ENCODE data around the gene RICTOR.

Gene RICTOR

DNA sequence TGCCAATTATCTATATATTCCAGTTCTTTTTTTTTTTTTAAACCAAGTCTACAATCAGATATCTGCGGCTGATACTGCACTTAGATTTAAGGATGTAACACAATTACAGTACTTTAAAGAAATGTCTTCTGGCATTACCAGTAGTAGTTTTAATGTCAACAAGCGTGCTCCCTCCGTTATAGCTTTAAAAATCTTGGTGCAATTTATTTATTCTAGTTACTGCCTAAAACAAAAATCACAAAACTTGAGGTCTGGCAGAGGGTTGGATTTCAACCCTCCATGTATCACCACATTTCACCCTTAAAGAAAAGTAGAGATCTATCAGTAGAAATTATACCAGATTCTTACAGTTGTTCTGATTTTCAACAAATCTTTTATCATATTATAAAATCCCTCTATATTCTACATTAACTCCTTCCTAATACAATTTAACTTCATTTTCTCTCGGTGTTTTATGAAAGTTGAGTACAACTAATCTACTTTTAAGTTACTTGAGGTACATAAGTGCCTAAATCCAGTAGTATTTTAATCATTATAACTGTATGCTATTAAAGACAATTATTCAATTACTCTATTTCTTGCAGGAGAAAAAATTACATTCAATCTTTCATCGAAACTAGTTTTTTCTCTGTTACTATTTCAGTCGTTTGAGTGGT lies 2.0 kb upstream of the RICTOR start:
- Histone ChIP-seq H3K36me3 (ENCODE audit: low read length) (0 out of 2 replicates have a peak, but pooled peaks cover 5% of the 10 kb centered on the region), H3K27ac (ENCODE audit: low read depth, low read length) (peak overlapping the region; percentile 38; the same call in 1 of the 2 replicates), H3K27me3 (ENCODE audit: low read length) (no peaks in the 10 kb centered on the region), H3K79me2 (ENCODE audit: insufficient read depth, low read length) (peaks cover 25% of the 10 kb centered on the region), H3K9ac (ENCODE audit: low read length) (no peak overlapping the region), H3K9me2 (replicated peaks; ENCODE audit: insufficient read depth, low read length) (no peaks in the 10 kb centered on the region), H2AFZ (ENCODE audit: low read depth, low read length, severe bottlenecking) (no peak overlapping the region), H4K20me1 (ENCODE audit: low read depth, low read length) (peaks cover 21% of the 10 kb centered on the region), H3F3A (ENCODE audit: insufficient read depth) (peaks cover 19% of the 10 kb centered on the region; the same call in 1 of the 2 replicates), H3K4me2 (ENCODE audit: low read depth, low read length, poor library complexity, severe bottlenecking) (peak overlapping the region; percentile 79), H3K9me3 (ENCODE audit: insufficient read depth, low read length) (no peaks in the 10 kb centered on the region), H3K4me3 (ENCODE audit: insufficient read depth, low read length, poor library complexity, severe bottlenecking) (peak overlapping the region; percentile 16)
- TF ChIP-seq EZH2phosphoT487 (conservative IDR thresholded peaks at IDR 0.05; ENCODE audit: low read length): no peak
- TF ChIP-seq, protein P1, sequence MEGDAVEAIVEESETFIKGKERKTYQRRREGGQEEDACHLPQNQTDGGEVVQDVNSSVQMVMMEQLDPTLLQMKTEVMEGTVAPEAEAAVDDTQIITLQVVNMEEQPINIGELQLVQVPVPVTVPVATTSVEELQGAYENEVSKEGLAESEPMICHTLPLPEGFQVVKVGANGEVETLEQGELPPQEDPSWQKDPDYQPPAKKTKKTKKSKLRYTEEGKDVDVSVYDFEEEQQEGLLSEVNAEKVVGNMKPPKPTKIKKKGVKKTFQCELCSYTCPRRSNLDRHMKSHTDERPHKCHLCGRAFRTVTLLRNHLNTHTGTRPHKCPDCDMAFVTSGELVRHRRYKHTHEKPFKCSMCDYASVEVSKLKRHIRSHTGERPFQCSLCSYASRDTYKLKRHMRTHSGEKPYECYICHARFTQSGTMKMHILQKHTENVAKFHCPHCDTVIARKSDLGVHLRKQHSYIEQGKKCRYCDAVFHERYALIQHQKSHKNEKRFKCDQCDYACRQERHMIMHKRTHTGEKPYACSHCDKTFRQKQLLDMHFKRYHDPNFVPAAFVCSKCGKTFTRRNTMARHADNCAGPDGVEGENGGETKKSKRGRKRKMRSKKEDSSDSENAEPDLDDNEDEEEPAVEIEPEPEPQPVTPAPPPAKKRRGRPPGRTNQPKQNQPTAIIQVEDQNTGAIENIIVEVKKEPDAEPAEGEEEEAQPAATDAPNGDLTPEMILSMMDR (IDR thresholded peaks at IDR 0.05; ENCODE audit: insufficient read depth, low read length, poor library complexity, severe bottlenecking): no peak

DNA sequence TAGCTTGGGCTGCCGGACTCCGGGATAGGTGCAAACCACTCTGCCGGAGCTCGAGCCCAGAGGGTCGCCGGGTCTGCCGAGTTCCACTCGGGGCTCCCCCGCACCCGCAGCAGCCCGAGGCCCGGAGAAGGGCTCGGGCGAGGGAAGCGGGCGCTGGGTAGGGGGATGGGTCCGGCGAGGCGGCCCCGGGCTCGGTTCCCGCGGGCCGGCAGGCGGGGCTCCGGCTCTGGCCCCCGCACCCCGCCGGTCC lies 507 bp downstream of the RICTOR start:
- 0 out of 2 replicates have a peak, but pooled peaks cover 6% of the 10 kb centered on the region for H3K36me3 ChIP-seq (ENCODE audit: low read length)
- peak overlapping the region; percentile 80 for H3K27ac ChIP-seq (ENCODE audit: low read depth, low read length)
- no peak for TF ChIP-seq EZH2phosphoT487 (conservative IDR thresholded peaks at IDR 0.05; ENCODE audit: low read length)
- TF ChIP-seq, protein P1 (IDR thresholded peaks at IDR 0.05; ENCODE audit: insufficient read depth, low read length, poor library complexity, severe bottlenecking): no peak
- peak overlapping the region; percentile 92 for H3K9ac ChIP-seq (ENCODE audit: low read length)
- no peaks in the 10 kb centered on the region for H3K9me3 ChIP-seq (ENCODE audit: insufficient read depth, low read length)
- H2AFZ ChIP-seq (ENCODE audit: low read depth, low read length, severe bottlenecking): peak overlapping the region; percentile 95
- no peaks in the 10 kb centered on the region for H3K9me2 ChIP-seq (replicated peaks; ENCODE audit: insufficient read depth, low read length)
- H3K27me3 ChIP-seq (ENCODE audit: low read length): no peaks in the 10 kb centered on the region
- H3K4me2 ChIP-seq (ENCODE audit: low read depth, low read length, poor library complexity, severe bottlenecking): peak overlapping the region; percentile 79
- peaks cover 46% of the 10 kb centered on the region for H3K79me2 ChIP-seq (ENCODE audit: insufficient read depth, low read length)
- peaks cover 19% of the 10 kb centered on the region; the same call in 1 of the 2 replicates for H3F3A ChIP-seq (ENCODE audit: insufficient read depth)
- H4K20me1 ChIP-seq (ENCODE audit: low read depth, low read length): peaks cover 32% of the 10 kb centered on the region
- H3K4me3 ChIP-seq (ENCODE audit: insufficient read depth, low read length, poor library complexity, severe bottlenecking): peak overlapping the region; percentile 100

DNA sequence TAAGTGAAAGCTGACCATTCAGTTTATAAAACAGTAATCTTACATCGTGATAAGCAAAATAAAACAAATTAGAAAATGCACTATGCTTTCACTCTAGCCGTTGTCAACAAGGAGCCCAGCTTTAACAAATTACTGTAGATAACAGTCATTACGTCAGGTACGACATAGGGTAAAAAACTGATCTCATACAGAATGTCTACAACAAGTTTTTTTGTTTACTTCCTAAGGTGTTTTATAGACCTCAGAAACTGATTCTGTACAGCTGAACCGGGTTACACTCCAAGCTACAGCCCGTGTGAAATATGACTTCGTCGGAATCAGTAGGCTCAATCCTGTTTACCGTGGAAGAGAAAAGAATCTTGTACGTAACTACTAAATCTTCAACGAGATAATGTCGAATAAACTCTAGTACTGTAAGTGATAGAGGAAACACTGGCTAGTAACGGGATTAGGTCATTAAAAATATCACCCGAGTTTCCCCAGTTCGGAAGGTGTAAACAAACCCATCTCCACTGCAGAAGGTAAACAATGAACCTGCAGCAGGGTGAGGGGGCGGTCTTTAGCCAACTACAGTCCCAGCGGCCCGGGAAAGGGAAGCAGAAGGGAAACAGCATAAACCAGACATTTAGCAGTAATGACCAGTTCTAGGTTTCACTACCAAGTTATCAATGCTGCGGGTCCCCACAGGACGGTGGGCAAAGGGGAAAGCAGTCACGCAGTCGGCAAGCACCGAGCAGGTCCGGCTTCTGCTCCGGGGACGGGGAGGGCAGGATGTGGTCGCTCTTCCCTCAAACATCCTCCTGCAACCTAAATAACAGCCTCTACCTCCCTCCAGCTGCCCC lies 1.1 kb downstream of the RICTOR start:
- Histone ChIP-seq H3K27ac (ENCODE audit: low read depth, low read length) (peak overlapping the region; percentile 80), H4K20me1 (ENCODE audit: low read depth, low read length) (peaks cover 34% of the 10 kb centered on the region)

More for the DNA sequence above, 1.1 kb downstream of the RICTOR start:
- H3K4me3 ChIP-seq (ENCODE audit: insufficient read depth, low read length, poor library complexity, severe bottlenecking): peak overlapping the region; percentile 100
- H3K9ac ChIP-seq (ENCODE audit: low read length): peak overlapping the region; percentile 92
- H3K4me2 ChIP-seq (ENCODE audit: low read depth, low read length, poor library complexity, severe bottlenecking): peak overlapping the region; percentile 79
- TF ChIP-seq EZH2phosphoT487 (conservative IDR thresholded peaks at IDR 0.05; ENCODE audit: low read length): no peak
- TF ChIP-seq, protein P1 (IDR thresholded peaks at IDR 0.05; ENCODE audit: insufficient read depth, low read length, poor library complexity, severe bottlenecking): no peak
- peak overlapping the region; percentile 95 for H2AFZ ChIP-seq (ENCODE audit: low read depth, low read length, severe bottlenecking)
- H3F3A ChIP-seq (ENCODE audit: insufficient read depth): peaks cover 19% of the 10 kb centered on the region; the same call in 1 of the 2 replicates
- no peaks in the 10 kb centered on the region for H3K27me3 ChIP-seq (ENCODE audit: low read length)
- peaks cover 51% of the 10 kb centered on the region for H3K79me2 ChIP-seq (ENCODE audit: insufficient read depth, low read length)
- no peaks in the 10 kb centered on the region for H3K9me3 ChIP-seq (ENCODE audit: insufficient read depth, low read length)
- peaks cover 12% of the 10 kb centered on the region; the same call in 1 of the 2 replicates for H3K36me3 ChIP-seq (ENCODE audit: low read length)
- H3K9me2 ChIP-seq (replicated peaks; ENCODE audit: insufficient read depth, low read length): no peaks in the 10 kb centered on the region

Data from SU-DHL-6 (cell line).